Kidney epithelial cell (primary cell): Measurements from ENCODE around the gene TENT4B. TPM values are rescaled to one million over a fixed set of nuclear protein-coding genes. Genes with fewer than 3 reads are reported as not detected.

Experiments used
- DNase-seq: peaks from one replicate; pipeline ENCODE4 v3.0.0-alpha.2; 2010; ENCODE audit warnings: low read depth
- H3K27me3 ChIP-seq: 2 replicates; pipeline ENCODE4 v1.6.0; 2011; ENCODE audit warnings: low read length; ENCODE audit not compliant: control insufficient read depth, insufficient read depth
- H3K36me3 ChIP-seq: 2 replicates; pipeline ENCODE4 v1.5.1; 2011; ENCODE audit warnings: low read length; ENCODE audit not compliant: control insufficient read depth, insufficient read depth
- H3K4me3 ChIP-seq: 2 replicates; pipeline ENCODE4 v1.5.1; 2011; ENCODE audit warnings: low read depth, mild to moderate bottlenecking, control low read depth, low read length
- total RNA-seq: library from RNA; depleted of rRNA; stranded (reverse); fragments of >200 nt; gene quantifications from 2 replicates; pipeline ENCODE4 v1.2.3, GENCODE V29; 2015
- TF ChIP-seq, protein P1 (sequence below): IDR thresholded peaks from 2 replicates; pipeline ENCODE4 v1.5.1; 2011; ENCODE audit warnings: mild to moderate bottlenecking, moderate library complexity, low read length, control low read depth, inconsistent platforms; ENCODE audit not compliant: insufficient read depth, poor library complexity, severe bottlenecking

Gene TENT4B
- total RNA-seq, 1 donor from 2014 or later, result 11.0 TPM

DNA sequence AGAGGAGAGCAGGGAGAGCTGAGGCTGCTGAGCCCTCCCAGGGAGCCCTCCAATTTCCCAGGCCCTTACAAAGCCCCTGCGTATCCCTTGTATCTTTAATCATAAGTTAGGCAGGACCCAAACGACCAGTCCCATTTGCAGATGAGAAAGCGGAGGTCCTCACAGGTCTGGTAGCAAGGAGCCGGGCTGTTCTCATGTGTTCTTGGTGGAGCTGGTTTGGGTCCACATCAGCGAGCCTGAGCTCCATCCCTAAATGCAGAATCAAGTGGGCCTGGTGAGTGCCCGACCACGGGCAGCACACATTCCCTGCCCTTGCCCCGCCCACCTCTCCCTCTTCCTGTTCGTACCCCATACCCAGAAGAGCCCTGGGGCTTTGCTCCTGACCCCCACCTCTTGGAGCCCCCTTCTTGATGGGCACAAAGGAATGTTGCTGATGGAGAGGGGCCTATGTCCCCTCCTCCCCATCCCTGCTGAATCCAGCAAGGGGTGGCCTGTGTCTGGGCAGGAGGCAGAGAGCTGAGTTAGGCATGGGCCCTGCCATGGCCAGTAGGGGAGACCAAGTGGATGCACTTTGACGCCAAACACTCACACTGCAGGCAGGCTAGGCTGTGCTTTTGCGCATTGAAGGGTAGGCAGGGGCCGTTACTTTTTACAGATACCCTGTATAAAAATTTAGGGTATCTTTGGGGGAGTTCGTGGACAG, 95.0 kb downstream of the TENT4B start:
- no peak overlapping the region for H3K4me3 ChIP-seq
- DNase-seq, result no peak
- H3K27me3 ChIP-seq, result no peaks in the 10 kb centered on the region
- H3K36me3 ChIP-seq, result no peaks in the 10 kb centered on the region
- TF ChIP-seq, protein P1, sequence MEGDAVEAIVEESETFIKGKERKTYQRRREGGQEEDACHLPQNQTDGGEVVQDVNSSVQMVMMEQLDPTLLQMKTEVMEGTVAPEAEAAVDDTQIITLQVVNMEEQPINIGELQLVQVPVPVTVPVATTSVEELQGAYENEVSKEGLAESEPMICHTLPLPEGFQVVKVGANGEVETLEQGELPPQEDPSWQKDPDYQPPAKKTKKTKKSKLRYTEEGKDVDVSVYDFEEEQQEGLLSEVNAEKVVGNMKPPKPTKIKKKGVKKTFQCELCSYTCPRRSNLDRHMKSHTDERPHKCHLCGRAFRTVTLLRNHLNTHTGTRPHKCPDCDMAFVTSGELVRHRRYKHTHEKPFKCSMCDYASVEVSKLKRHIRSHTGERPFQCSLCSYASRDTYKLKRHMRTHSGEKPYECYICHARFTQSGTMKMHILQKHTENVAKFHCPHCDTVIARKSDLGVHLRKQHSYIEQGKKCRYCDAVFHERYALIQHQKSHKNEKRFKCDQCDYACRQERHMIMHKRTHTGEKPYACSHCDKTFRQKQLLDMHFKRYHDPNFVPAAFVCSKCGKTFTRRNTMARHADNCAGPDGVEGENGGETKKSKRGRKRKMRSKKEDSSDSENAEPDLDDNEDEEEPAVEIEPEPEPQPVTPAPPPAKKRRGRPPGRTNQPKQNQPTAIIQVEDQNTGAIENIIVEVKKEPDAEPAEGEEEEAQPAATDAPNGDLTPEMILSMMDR, result no peak

DNA sequence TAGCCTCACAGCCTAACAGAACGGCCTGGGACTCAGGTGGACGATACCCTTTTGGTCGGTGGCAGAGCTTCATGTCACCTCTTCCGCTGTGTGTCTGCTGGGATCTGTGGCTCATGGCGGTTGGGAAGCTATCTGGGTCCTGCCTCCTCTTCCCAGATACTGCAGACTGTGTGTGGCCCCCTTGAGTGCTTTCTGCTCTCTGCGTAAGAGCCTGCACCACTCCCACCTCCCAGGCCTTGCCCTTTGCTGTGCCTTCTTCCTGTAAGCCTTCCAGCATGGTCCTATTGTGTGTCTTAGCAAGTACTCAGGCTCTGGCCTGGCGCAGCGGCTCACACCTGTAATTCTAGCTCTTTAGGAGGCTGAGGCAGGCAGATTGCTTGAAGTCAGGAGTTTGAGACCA, 95.7 kb downstream of the TENT4B start:
- TF ChIP-seq, protein P1, result no peak
- Histone ChIP-seq H3K36me3 (no peaks in the 10 kb centered on the region), H3K4me3 (no peak overlapping the region), H3K27me3 (no peaks in the 10 kb centered on the region)
- DNase-seq, result no peak

DNA sequence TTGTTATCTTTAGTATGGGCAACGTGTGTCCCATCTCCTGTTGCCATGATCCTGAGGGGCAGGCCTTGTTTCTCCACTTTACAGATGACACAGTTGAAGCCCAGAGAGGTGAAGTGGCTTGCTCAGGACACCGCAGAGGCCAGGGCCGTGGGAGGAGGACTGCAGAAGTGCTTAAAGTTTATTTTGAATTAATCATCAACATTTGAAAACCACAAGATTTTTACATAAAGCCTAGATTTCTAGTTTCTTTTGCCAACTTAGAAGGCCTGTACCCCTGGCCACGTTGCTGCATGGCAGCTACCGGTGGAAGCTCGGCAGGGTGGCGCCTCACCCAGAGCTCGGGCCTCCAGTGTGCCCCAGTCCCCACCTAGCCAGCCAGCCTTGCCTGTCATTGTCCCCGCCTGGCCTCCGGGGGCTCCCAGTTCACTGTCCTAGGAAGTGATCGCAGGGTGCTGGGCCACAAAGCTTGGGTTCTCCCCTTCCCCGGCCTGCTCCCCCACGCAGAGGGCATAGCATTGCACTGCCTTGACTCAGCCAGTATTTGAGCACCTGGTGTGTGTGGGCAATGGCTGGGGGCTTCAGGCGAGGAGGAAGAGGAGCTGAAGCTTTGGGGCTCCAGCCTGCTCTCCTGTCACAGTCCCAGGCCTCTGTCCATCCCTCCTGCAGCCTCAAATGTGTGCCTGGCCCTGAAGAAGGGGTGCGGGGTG, 98.4 kb downstream of the TENT4B start:
- peak; percentile 61 for DNase-seq
- no peak overlapping the region for H3K4me3 ChIP-seq

DNA sequence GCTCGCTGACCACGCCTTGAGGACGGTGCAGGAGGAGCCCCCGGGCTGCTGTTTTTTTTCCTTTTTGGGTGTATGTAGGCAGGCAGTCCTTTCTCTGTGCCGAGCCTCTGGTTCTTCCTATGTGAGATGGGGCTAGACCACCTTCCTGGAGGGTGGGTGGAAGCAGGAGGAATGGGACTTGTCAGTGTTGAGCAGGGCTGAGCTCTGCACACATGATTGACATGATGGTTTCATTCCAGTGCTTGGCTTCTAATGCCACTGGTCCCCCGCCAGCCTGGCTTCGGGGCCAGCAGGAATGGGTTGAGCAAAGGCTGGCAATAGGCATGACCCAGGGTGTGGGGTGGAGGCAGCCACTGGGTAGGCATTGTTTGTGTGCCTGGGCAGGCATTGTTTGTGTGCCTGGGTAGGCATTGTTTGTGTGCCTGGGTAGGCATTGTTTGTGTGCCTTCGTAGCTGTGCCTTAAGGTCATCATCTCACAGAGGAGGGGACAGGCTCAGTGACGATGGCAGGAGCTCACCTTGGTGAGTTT, 99.0 kb downstream of the TENT4B start:
- TF ChIP-seq, protein P1, result no peak
- DNase-seq, result no peak
- Histone ChIP-seq H3K27me3 (no peaks in the 10 kb centered on the region), H3K36me3 (no peaks in the 10 kb centered on the region), H3K4me3 (no peak overlapping the region)

More for the DNA sequence above, 98.4 kb downstream of the TENT4B start:
- Histone ChIP-seq H3K27me3 (no peaks in the 10 kb centered on the region), H3K36me3 (no peaks in the 10 kb centered on the region)
- TF ChIP-seq, protein P1, result no peak

DNA sequence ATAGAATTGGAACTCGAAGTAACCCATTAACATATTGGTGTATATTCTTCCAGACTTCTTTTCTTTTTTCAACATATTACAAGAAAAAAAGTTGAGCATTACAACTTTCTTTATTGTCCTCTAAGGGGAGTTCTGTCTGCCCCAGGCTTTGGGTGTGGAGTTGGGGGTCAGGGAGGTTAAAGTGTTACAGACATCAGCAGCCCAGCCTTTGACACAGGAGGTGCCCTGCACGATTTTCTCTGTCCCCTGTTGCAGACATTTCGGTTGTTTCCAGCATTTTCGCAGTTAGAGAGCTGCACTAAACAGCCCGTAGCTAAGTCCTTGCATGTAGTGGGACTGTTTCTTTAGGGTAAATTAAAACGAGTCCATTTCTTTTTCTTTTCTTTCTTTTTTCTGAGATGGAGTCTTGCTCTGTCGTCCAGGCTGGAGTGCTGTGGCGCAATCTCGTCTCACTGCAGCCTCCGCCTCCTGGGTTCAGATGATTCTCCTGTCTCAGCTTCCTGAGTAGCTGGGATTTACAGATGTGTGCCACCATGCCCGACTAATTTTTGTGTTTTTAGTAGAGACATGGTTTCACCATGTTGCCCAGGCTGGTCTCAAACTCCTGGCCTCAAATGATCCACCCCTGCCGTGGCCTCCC, 99.9 kb downstream of the TENT4B start:
- H3K27me3 ChIP-seq, result no peaks in the 10 kb centered on the region
- no peak overlapping the region for H3K4me3 ChIP-seq
- no peaks in the 10 kb centered on the region for H3K36me3 ChIP-seq
- DNase-seq, result no peak
- TF ChIP-seq, protein P1, result no peak
